ENCODE measurements around the gene NOL4L. TPM values are rescaled to one million over a fixed set of nuclear protein-coding genes. Genes with fewer than 3 reads are reported as not detected.
A peak's percentile ranks its signal among the peaks of the same experiment; 100 is the strongest.

The NOL4L gene
- total RNA-seq, 1 experiment from 2014 or later: 31.7 TPM

DNA sequence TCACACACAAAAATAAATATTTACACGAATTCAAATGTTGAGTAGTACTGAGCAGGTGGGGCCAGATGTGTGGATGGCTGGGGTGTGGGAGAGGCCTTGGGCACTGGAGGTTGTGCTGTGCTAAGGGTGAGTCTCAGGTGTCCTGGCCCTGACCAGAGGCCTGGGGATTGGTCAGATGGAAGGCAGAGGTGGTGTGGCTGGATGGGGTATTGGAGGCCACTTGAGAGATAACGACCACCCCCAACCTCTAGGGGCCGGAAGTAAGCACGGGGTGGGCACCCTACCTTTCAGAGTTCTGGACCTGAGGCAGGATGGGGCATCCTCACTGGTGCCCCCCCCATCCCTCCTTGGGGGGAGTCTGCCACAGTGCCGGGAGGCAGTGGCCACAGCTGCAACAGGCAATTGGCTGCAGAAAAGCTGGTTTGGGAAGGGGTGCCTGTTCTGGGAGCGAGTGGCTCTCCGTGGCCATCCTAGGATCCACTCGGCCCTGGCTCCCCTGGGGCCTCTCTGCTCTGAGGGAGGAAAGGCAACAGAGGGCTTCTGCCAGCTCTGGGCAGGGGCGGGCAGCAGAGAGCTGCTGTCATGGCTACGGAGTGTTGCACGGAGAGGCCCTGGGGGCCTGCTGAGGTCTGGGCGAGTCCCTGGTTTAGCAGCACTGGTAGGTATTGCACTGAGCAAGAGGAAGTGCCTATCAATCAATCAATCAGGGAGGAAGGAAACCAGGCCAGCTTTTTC, 139.4 kb downstream of the NOL4L start:
- Histone ChIP-seq H3K18ac (ENCODE audit: insufficient read length, low read depth, low read length) (no peak overlapping the region), H2BK120ac (ENCODE audit: low read depth, low read length, poor library complexity, severe bottlenecking) (no peak overlapping the region), H3K4me2 (ENCODE audit: insufficient read depth, insufficient read length, low read length) (no peak overlapping the region), H3T11ph (ENCODE audit: low read length) (no peak overlapping the region), H2BK20ac (ENCODE audit: low read depth, low read length, poor library complexity, severe bottlenecking) (no peak overlapping the region), H3K9ac (ENCODE audit: extremely low read depth, insufficient read length, low read length) (no peak overlapping the region), H3K4me1 (ENCODE audit: insufficient read depth, low read length) (no peaks in the 10 kb centered on the region), H4K8ac (replicated peaks; ENCODE audit: insufficient read length, low read depth, low read length) (no peak overlapping the region), H3K14ac (ENCODE audit: insufficient read depth, low read length) (no peak overlapping the region), H4K20me1 (ENCODE audit: control insufficient read depth, insufficient read depth, insufficient read length) (no peaks in the 10 kb centered on the region), H2BK12ac (ENCODE audit: insufficient read length, low read depth, low read length) (no peak overlapping the region), H3K4ac (ENCODE audit: low read depth, low read length) (no peak overlapping the region), H3K23me2 (ENCODE audit: insufficient read length, low read depth, low read length, poor library complexity, severe bottlenecking) (no peaks in the 10 kb centered on the region), H2AK5ac (ENCODE audit: insufficient read length, low read length) (no peak overlapping the region), H4K5ac (ENCODE audit: insufficient read length, low read depth, low read length) (no peak overlapping the region), H2BK5ac (ENCODE audit: insufficient read length, low read length) (no peak overlapping the region), H3K23ac (ENCODE audit: insufficient read length, low read depth, low read length) (no peak overlapping the region), H2AFZ (ENCODE audit: low read length) (no peak overlapping the region), H3K56ac (ENCODE audit: insufficient read length, low read depth, low read length) (no peak overlapping the region), H3K27ac (ENCODE audit: insufficient read length, low read depth, low read length) (no peak overlapping the region), H3K79me1 (ENCODE audit: insufficient read depth, low read depth, low read length, poor library complexity, severe bottlenecking) (no peaks in the 10 kb centered on the region), H4K91ac (ENCODE audit: insufficient read length, low read depth, low read length) (no peak overlapping the region), H3K9me3 (ENCODE audit: control insufficient read depth, low read depth, low read length) (no peaks in the 10 kb centered on the region), H3K27me3 (ENCODE audit: insufficient read depth, low read length) (no peaks in the 10 kb centered on the region), H2BK15ac (ENCODE audit: low read depth, low read length) (no peak overlapping the region), H3K79me2 (ENCODE audit: insufficient read depth, low read length) (no peaks in the 10 kb centered on the region)
- Mint-ChIP-seq H3K36me3 (ENCODE audit: insufficient read depth in 1 of 3, low read depth in 3 of 3) (peaks cover 14 to 47% (median 33%) of the 10 kb centered on the region in 3 experiments; a peak in 6 of 7 replicates), H3K27ac (peak overlapping the region in 2 of 3 experiments; percentile 71 to 85; a peak in 3 of 7 replicates), H3K4me1 (peaks cover 25 to 29% of the 10 kb centered on the region in 2 experiments), H3K9me3 (no peaks in the 10 kb centered on the region), H3K27me3 (ENCODE audit: low read depth) (no peaks in the 10 kb centered on the region), H3K4me3 (no peak overlapping the region)
- no CpG with 5 or more reads among the region's 12 CpGs for WGBS (ENCODE audit: extremely low coverage, insufficient read length, low lambda C conversion rate)
- TF ChIP-seq, protein P1, sequence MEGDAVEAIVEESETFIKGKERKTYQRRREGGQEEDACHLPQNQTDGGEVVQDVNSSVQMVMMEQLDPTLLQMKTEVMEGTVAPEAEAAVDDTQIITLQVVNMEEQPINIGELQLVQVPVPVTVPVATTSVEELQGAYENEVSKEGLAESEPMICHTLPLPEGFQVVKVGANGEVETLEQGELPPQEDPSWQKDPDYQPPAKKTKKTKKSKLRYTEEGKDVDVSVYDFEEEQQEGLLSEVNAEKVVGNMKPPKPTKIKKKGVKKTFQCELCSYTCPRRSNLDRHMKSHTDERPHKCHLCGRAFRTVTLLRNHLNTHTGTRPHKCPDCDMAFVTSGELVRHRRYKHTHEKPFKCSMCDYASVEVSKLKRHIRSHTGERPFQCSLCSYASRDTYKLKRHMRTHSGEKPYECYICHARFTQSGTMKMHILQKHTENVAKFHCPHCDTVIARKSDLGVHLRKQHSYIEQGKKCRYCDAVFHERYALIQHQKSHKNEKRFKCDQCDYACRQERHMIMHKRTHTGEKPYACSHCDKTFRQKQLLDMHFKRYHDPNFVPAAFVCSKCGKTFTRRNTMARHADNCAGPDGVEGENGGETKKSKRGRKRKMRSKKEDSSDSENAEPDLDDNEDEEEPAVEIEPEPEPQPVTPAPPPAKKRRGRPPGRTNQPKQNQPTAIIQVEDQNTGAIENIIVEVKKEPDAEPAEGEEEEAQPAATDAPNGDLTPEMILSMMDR (conservative IDR thresholded peaks at IDR 0.05): no peak
- peak; percentile 34 for DNase-seq
